ENCODE data around the gene GGCX.

GGCX gene

GRCh38 chr2:85541753-85542457 is 19.4 kb downstream of the GGCX start:
- no peak for DNase-seq (ENCODE audit: low read depth, low spot score)

GRCh38 chr2:85541262-85541661 is 20.0 kb downstream of the GGCX start:
- DNase-seq (ENCODE audit: low read depth, low spot score), result no peak

- no peak for DNase-seq (ENCODE audit: low read depth, low spot score)
Measured at GRCh38 chr2:85540133-85540648, 21.1 kb downstream of the GGCX start.

GRCh38 chr2:85539361-85540132 is 21.7 kb downstream of the GGCX start:
- DNase-seq (ENCODE audit: low read depth, low spot score), result peak; percentile 70

GRCh38 chr2:85538507-85539360 is 22.6 kb downstream of the GGCX start, which contains the start of gene MAT2A:
TSS of gene MAT2A (plus strand) at chr2:85539168. CDS start at chr2:85539288, 120 bp downstream.
- DNase-seq (ENCODE audit: low read depth, low spot score), result peak; percentile 81

GRCh38 chr2:85537600-85538506 is 23.4 kb downstream of the GGCX start:
- peak; percentile 24 for DNase-seq (ENCODE audit: low read depth, low spot score)

GRCh38 chr2:85536479-85536878 is 24.8 kb downstream of the GGCX start:
- DNase-seq (ENCODE audit: low read depth, low spot score), result no peak

GRCh38 chr2:85534881-85535280 is 26.4 kb downstream of the GGCX start:
- no peak for DNase-seq (ENCODE audit: low read depth, low spot score)

GRCh38 chr2:85534099-85534498 is 27.2 kb downstream of the GGCX start:
- no peak for DNase-seq (ENCODE audit: low read depth, low spot score)

- DNase-seq (ENCODE audit: low read depth, low spot score), result no peak
Measured at GRCh38 chr2:85531589-85531988, 29.7 kb downstream of the GGCX start.

GRCh38 chr2:85529809-85530208 is 31.5 kb downstream of the GGCX start:
- DNase-seq (ENCODE audit: low read depth, low spot score), result no peak

GRCh38 chr2:85528355-85528754 is 32.9 kb downstream of the GGCX start:
- DNase-seq (ENCODE audit: low read depth, low spot score), result no peak

GRCh38 chr2:85527787-85528186 is 33.5 kb downstream of the GGCX start:
- no peak for DNase-seq (ENCODE audit: low read depth, low spot score)

GRCh38 chr2:85525567-85525966 is 35.7 kb downstream of the GGCX start:
- no peak for DNase-seq (ENCODE audit: low read depth, low spot score)

GRCh38 chr2:85525029-85525428 is 36.3 kb downstream of the GGCX start:
- DNase-seq (ENCODE audit: low read depth, low spot score), result no peak

- no peak for DNase-seq (ENCODE audit: low read depth, low spot score)
Measured at GRCh38 chr2:85524336-85524908, 36.9 kb downstream of the GGCX start.

- no peak for DNase-seq (ENCODE audit: low read depth, low spot score)
Measured at GRCh38 chr2:85523903-85524335, 37.4 kb downstream of the GGCX start.

- no peak for DNase-seq (ENCODE audit: low read depth, low spot score)
Measured at GRCh38 chr2:85523062-85523902, 38.0 kb downstream of the GGCX start.

- no peak for DNase-seq (ENCODE audit: low read depth, low spot score)
Measured at GRCh38 chr2:85522090-85522647, 39.1 kb downstream of the GGCX start.
